ENCODE data around the gene DSC2.

DNA sequence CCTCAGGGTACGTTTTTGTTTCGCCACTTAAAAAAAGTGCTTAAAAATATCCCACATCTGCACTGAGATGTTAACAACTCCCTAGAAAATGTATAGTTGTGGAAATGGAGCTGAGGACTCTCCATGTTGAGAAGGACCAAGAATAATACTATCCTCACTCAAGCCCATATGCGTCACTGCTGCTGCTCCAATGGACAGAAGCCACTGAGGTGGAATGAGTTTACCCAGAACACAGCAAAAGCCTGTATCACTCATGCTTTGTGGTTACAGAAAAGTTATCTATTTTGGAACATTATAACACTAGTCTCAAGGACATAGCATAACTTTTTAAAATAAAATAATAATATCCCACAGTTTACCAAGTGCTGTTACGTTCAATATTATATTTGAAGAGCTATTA, 91.6 kb downstream of the DSC2 start:
- no peak for TF ChIP-seq POLR2A (IDR thresholded peaks at IDR 0.05)
- TF ChIP-seq, protein P1, sequence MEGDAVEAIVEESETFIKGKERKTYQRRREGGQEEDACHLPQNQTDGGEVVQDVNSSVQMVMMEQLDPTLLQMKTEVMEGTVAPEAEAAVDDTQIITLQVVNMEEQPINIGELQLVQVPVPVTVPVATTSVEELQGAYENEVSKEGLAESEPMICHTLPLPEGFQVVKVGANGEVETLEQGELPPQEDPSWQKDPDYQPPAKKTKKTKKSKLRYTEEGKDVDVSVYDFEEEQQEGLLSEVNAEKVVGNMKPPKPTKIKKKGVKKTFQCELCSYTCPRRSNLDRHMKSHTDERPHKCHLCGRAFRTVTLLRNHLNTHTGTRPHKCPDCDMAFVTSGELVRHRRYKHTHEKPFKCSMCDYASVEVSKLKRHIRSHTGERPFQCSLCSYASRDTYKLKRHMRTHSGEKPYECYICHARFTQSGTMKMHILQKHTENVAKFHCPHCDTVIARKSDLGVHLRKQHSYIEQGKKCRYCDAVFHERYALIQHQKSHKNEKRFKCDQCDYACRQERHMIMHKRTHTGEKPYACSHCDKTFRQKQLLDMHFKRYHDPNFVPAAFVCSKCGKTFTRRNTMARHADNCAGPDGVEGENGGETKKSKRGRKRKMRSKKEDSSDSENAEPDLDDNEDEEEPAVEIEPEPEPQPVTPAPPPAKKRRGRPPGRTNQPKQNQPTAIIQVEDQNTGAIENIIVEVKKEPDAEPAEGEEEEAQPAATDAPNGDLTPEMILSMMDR (IDR thresholded peaks at IDR 0.05) = no peak

Data from body of pancreas (tissue), 4 donors.